Neural cell (in vitro differentiated cells): Measurements from ENCODE around the gene AGAP2. TPM values are rescaled to one million over a fixed set of nuclear protein-coding genes. Genes with fewer than 3 reads are reported as not detected.

ENCODE experiments used
- H2AFZ ChIP-seq: fragments of 200-600, 300-800 bp; sonication (generic), shearing (Covaris generic); 2 replicates; pipeline ENCODE4 v1.6.0; 2014; ENCODE audit warnings: low read depth, mild to moderate bottlenecking, antibody characterized with exemption, low read length, moderate library complexity
- H3F3A ChIP-seq: fragments of 200-600 bp; shearing (Covaris generic); 2 replicates; pipeline ENCODE4 v1.6.1; 2016; ENCODE audit warnings: mild to moderate bottlenecking, moderate library complexity, mixed read lengths, antibody characterized with exemption, low read length; ENCODE audit not compliant: insufficient read depth, poor library complexity, severe bottlenecking
- H3K27ac ChIP-seq: fragments of 200-600, 300-800 bp; sonication (generic), shearing (Covaris generic); 2 replicates; pipeline ENCODE4 v1.5.1; 2014; ENCODE audit warnings: mild to moderate bottlenecking, low read length, moderate library complexity
- H3K27me3 ChIP-seq: fragments of 300-800, 200-600 bp; sonication (generic), shearing (Covaris generic); 2 replicates; pipeline ENCODE4 v1.6.0; 2014; ENCODE audit warnings: mild to moderate bottlenecking, low read depth, low read length, moderate library complexity; ENCODE audit not compliant: insufficient read depth
- H3K36me3 ChIP-seq: fragments of 300-800, 200-600 bp; sonication (generic), shearing (Covaris generic); 2 replicates; pipeline ENCODE4 v1.5.1; 2014; ENCODE audit warnings: mild to moderate bottlenecking, antibody characterized with exemption, low read length, moderate library complexity; ENCODE audit not compliant: insufficient read depth
- H3K4me2 ChIP-seq: fragments of 300-800, 200-600 bp; sonication (generic), shearing (Covaris generic); 2 replicates; pipeline ENCODE4 v1.6.0; 2014; ENCODE audit warnings: mild to moderate bottlenecking, low read length
- H3K4me3 ChIP-seq: fragments of 300-800, 200-600 bp; sonication (generic), shearing (Covaris generic); 2 replicates; pipeline ENCODE4 v1.5.1; 2014; ENCODE audit warnings: mild to moderate bottlenecking, low read length, moderate library complexity
- H3K79me2 ChIP-seq: fragments of 200-600 bp; shearing (Covaris generic); replicated peaks from 2 replicates; pipeline ENCODE4 v1.6.0; 2014; ENCODE audit warnings: mild to moderate bottlenecking, low read length, moderate library complexity; ENCODE audit not compliant: insufficient read depth
- H3K9ac ChIP-seq: fragments of 300-800, 200-600 bp; sonication (generic), shearing (Covaris generic); 2 replicates; pipeline ENCODE4 v1.6.1; 2016; ENCODE audit warnings: mild to moderate bottlenecking, low read length, mixed read lengths
- H3K9me2 ChIP-seq: fragments of 200-600 bp; shearing (Covaris generic); 2 replicates; pipeline ENCODE4 v1.6.1; 2016; ENCODE audit warnings: mild to moderate bottlenecking, low read length, mixed read lengths; ENCODE audit not compliant: insufficient read depth
- H3K9me3 ChIP-seq: fragments of 200-600, 300-800 bp; sonication (generic), shearing (Covaris generic); 2 replicates; pipeline ENCODE4 v1.6.1; 2016; ENCODE audit warnings: mild to moderate bottlenecking, mixed run types, low read length, moderate library complexity, mixed read lengths
- H4K20me1 ChIP-seq: fragments of 200-600 bp; shearing (Covaris generic); 2 replicates; pipeline ENCODE4 v1.6.1; 2016; ENCODE audit warnings: mild to moderate bottlenecking, mixed run types; ENCODE audit not compliant: insufficient read depth
- CTCF ChIP-seq: fragments of 450-650 bp; IDR thresholded peaks from 2 replicates; pipeline ENCODE4 v1.5.1; 2014; ENCODE audit warnings: antibody characterized with exemption, mild to moderate bottlenecking, moderate library complexity; ENCODE audit not compliant: poor library complexity, severe bottlenecking
- EP300 ChIP-seq: fragments of 450-650 bp; conservative IDR thresholded peaks from 2 replicates; pipeline ENCODE4 v1.6.1; 2014; ENCODE audit warnings: antibody characterized with exemption, mild to moderate bottlenecking, moderate library complexity; ENCODE audit not compliant: poor library complexity, severe bottlenecking
- EZH2 ChIP-seq: fragments of 200-600, 300-800 bp; shearing (Covaris generic), sonication (generic); IDR thresholded peaks from 2 replicates; pipeline ENCODE4 v1.6.1; 2014; ENCODE audit warnings: antibody characterized with exemption, low read length, borderline replicate concordance, mild to moderate bottlenecking; ENCODE audit not compliant: insufficient read depth, poor library complexity, severe bottlenecking
- MXI1 ChIP-seq: fragments of 450-650 bp; conservative IDR thresholded peaks from 2 replicates; pipeline ENCODE4 v1.6.1; 2014; ENCODE audit warnings: antibody characterized with exemption, mild to moderate bottlenecking; ENCODE audit not compliant: poor library complexity, severe bottlenecking
- POLR2AphosphoS5 ChIP-seq: IDR thresholded peaks from 2 replicates; pipeline ENCODE4 v1.6.1; 2012
- RAD21 ChIP-seq: fragments of 450-650 bp; conservative IDR thresholded peaks from 2 replicates; pipeline ENCODE4 v1.6.1; 2014; ENCODE audit warnings: antibody characterized with exemption, mild to moderate bottlenecking, moderate library complexity
- REST ChIP-seq: IDR thresholded peaks from 2 replicates; pipeline ENCODE4 v1.6.1; 2012; ENCODE audit warnings: borderline replicate concordance
- SMC3 ChIP-seq: fragments of 450-650 bp; conservative IDR thresholded peaks from 2 replicates; pipeline ENCODE4 v1.6.1; 2014; ENCODE audit warnings: antibody characterized with exemption, mild to moderate bottlenecking, moderate library complexity; ENCODE audit not compliant: poor library complexity
- TAF1 ChIP-seq: IDR thresholded peaks from 2 replicates; pipeline ENCODE4 v1.6.1; 2012; ENCODE audit warnings: low read depth
- polyA plus RNA-seq: library from polyadenylated mRNA; depleted of rRNA; stranded (reverse); fragments of >200 nt; gene quantifications from 2 replicates; pipeline ENCODE4 v1.2.3, GENCODE V29; 2014

AGAP2 gene
- polyA plus RNA-seq, 1 donor from 2014 or later: 19.3 TPM

GRCh38 chr12:57751788-57752667 lies 13.5 kb upstream of the AGAP2 start, which contains the start of gene CDK4:
CDK4 (minus strand) TSS chr12:57752310; CDS start chr12:57751717, 593 bp downstream.
- Histone ChIP-seq H3K27me3 (no peaks in the 10 kb centered on the region), H3K9me2 (no peaks in the 10 kb centered on the region), H2AFZ (peak within 1 kb of the TSS; percentile 62), H3K9me3 (no peaks in the 10 kb centered on the region), H3K4me2 (peak within 1 kb of the TSS; percentile 100), H4K20me1 (no peaks in the 10 kb centered on the region), H3K79me2 (peaks cover 27% of the 10 kb centered on the region), H3K36me3 (peaks cover 5% of the 10 kb centered on the region), H3K9ac (peak within 1 kb of the TSS; percentile 95), H3K27ac (peak within 1 kb of the TSS; percentile 87), H3F3A (no peaks in the 10 kb centered on the region), H3K4me3 (peak within 1 kb of the TSS; percentile 85)
- peak; percentile 18 for TF ChIP-seq SMC3
- peak; percentile 84 for TF ChIP-seq POLR2AphosphoS5
- peak; percentile 89 for TF ChIP-seq EP300
- peak; percentile 93 for TF ChIP-seq MXI1
- TF ChIP-seq TAF1: peak; percentile 90
- no peak for TF ChIP-seq RAD21
- TF ChIP-seq EZH2: no peak
- peak; percentile 13 for TF ChIP-seq CTCF
- TF ChIP-seq REST: peak; percentile 40

GRCh38 chr12:57751432-57751787 lies 12.9 kb upstream of the AGAP2 start:
- H3F3A ChIP-seq: no peaks in the 10 kb centered on the region
- H3K27me3 ChIP-seq: no peaks in the 10 kb centered on the region
- no peaks in the 10 kb centered on the region for H4K20me1 ChIP-seq
- peak overlapping the region; percentile 62 for H2AFZ ChIP-seq
- peaks cover 7% of the 10 kb centered on the region for H3K36me3 ChIP-seq
- H3K4me2 ChIP-seq: peak overlapping the region; percentile 100
- H3K27ac ChIP-seq: peak overlapping the region; percentile 87
- H3K9me2 ChIP-seq: no peaks in the 10 kb centered on the region
- peak overlapping the region; percentile 95 for H3K9ac ChIP-seq
- peak overlapping the region; percentile 85 for H3K4me3 ChIP-seq
- no peaks in the 10 kb centered on the region for H3K9me3 ChIP-seq
- TF ChIP-seq POLR2AphosphoS5 (no peak), RAD21 (no peak), REST (no peak), EZH2 (no peak), EP300 (no peak), SMC3 (no peak), MXI1 (no peak)
- peaks cover 27% of the 10 kb centered on the region for H3K79me2 ChIP-seq
